Activated CD4-positive, alpha-beta T cell treated with anti-CD3 and anti-CD28 coated beads, Interleukin-2, Interleukin-6, amounts not matched to agents 100 ng/mL and 50 ng/mL, durations not matched to agents 16 hours and 8 hours (primary cell): ENCODE results near the gene ZSCAN1.
A peak's percentile ranks its signal among the peaks of the same experiment; 100 is the strongest.
"Not testable (repeated sequence)": the region's sequence is repeated elsewhere in the genome, so short reads cannot be mapped to it uniquely, and the experiment has no call there.

Experiments used
- DNase-seq: peaks from one replicate; pipeline ENCODE4 v3.0.0-alpha.2; 2020

Gene ZSCAN1

DNA sequence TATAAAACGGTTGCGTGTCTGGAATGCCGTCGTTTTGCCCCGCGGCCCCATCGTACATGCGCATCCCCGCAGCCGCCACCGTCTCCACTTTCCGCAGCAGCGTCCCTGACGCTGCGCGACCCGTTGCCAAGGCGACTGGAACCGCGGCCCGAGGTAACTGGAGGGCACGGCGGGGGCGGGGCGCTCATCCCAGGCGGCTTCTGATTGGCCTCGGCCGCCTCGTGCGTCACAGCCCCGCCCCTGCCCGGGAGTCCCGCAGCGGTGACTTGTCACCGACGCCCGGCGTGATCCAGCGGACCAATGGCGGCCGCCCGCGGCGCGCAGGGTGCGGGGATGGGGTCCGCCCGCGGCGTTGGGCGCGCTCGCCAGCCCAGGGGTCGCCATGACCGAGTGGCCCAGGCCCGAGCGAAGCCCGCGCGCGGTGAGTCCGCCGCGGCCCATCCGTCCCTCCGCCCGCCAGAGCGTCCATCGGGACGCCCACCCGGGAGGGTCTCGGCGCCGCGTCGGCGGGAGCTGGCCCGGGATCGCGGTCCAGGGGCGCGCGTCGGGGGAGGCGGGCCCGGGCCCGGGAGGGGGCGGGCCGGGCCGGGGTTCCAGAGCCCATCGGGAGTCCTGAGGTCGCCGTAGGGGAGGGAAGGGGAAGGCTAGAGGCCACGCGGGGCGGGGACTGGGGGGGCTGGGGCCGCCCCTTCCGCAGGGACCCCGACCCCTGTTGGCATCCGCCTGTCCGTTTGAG lies at the start of gene ZSCAN1:
ZSCAN1 (plus strand) TSS at position 285 of the 736 bp plus-strand sequence. CDS start 3,812 bp downstream, outside the sequence.
- DNase-seq, result no peak

GRCh38 chr19:57992841-57993240 lies 41.0 kb upstream of the ZSCAN1 start:
- no peak for DNase-seq

DNA sequence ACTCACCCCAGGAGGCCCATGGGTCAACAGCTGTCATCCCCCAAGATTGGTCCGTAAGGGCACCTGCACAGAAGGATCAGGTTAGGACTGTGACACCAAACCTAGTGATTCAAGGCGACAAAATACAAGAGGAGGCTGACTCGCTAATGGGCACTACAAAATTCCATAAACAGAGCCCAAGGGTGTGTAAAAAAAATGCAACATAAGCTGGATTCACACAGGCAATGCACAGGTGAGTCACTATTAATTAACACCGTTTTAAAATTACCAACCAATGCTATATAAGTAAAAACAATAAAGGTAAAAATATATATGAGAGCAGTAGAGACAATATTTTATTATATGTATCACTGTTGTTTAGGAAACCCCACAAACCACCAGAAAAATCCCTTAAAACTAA lies 33.1 kb upstream of the ZSCAN1 start:
- DNase-seq, result no peak

DNA sequence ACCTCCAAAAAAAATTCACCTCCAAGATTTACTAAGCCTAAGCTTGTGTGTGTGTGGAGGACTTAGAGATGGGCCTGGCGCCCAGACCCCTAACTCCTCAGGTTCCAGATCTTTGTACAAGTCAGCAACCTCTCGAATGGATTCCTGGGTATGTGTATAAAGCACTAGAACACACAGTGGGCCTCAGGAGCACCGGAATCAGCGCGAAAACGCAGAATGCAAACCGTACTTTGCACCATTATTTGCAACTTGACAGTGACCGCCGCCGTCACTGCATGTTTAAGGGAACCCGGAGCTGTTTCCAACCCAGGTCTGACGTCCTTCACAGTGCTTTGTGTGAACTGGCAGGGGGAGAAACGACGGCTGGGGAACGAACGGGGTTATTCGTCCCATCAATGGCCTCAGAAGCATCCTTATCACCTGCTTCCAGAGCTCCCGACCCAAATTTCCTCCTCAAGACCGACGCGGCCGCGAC lies 31.9 kb upstream of the ZSCAN1 start:
- peak; percentile 16 for DNase-seq

GRCh38 chr19:58002384-58003173 lies 31.2 kb upstream of the ZSCAN1 start, which contains the start of gene ZNF606:
ZNF606 (minus strand) TSS chr19:58002820; CDS start chr19:58001319, 1,501 bp downstream.
- peak; percentile 87 for DNase-seq

- no peak for DNase-seq
Measured at GRCh38 chr19:58003174-58003828, 30.5 kb upstream of the ZSCAN1 start.

- DNase-seq, result no peak
Measured at GRCh38 chr19:58007285-58007684, 26.5 kb upstream of the ZSCAN1 start.

DNA sequence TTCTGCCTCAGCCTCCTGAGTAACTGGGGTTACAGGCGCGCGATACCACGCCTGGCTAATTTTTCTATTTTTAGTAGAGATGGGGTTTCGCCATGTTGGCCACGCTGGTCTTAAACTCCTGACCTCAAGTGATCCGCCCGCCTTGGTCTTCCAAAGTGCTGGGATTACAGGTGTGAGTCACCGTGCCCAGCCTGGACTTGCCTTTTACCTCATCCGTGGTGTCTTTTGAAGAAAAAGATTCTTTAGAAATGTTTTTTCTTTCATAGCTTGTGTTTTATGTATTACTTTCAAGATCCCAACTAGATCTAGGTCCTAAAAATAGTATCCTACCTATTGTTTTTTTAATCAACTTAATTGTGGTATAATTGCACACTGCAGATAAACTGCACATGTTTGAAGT lies 24.9 kb upstream of the ZSCAN1 start:
- DNase-seq, result not testable (repeated sequence)

GRCh38 chr19:58009301-58009665 lies 24.5 kb upstream of the ZSCAN1 start:
- no peak for DNase-seq

- DNase-seq, result peak; percentile 61
Measured at GRCh38 chr19:58009666-58010301, 24.0 kb upstream of the ZSCAN1 start.

- DNase-seq, result no peak
Measured at GRCh38 chr19:58010507-58010906, 23.3 kb upstream of the ZSCAN1 start.

- DNase-seq, result no peak
Measured at GRCh38 chr19:58014141-58014540, 19.7 kb upstream of the ZSCAN1 start.

DNA sequence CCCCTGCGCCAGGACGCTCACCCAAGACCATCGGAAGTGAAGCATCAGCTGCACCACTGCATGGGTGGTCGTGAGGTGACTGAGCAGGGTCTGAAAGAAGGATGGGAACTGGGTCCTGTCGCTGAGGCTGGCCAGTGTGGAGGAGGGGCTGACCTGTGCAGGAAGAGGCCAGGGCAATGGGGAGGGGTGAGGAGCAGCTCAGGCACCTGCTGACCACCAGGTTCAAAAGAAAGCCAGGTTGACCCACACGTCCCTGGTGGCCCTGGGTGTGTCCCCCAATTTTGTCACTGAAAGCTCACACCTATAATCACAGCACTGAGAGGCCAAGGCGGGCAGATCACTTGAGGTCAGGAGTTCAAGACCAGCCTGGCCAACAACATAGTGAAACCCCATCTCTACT lies 13.7 kb upstream of the ZSCAN1 start:
- no peak for DNase-seq

DNA sequence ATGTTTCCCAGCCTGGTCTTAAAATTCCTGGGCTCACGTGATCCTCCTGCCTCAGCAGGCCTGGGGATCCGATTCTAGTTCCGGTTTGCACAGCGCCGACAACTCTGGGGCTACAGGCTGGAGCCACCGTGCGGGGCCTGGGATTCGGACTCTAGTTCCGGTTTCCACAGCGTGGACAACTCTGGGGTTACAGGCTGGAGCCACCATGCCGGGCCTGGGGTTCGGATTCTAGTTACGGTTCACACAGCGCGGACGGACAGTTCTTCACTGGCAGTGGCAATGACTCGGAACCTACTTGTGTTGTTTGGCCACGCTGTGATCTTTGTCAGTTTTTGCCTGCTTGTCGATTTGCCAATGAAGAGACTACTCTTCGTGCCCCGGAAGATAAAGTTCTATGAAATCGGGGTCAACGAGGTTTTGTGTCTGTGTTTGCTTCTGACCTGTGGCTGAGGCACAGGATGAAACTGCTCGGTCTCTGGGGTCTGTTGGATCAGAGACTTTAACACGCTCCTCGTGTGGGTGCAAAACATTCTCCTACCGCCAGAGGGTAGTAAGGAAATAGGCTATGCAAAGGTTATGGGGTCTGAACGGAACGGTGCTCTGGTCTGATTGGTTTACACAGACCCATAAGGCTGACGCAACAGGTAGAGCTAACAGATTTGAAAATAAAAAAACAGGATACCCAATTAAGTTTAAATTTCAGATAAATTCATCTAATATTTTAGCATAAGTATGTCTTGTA lies 12.1 kb upstream of the ZSCAN1 start:
- peak; percentile 22 for DNase-seq

DNA sequence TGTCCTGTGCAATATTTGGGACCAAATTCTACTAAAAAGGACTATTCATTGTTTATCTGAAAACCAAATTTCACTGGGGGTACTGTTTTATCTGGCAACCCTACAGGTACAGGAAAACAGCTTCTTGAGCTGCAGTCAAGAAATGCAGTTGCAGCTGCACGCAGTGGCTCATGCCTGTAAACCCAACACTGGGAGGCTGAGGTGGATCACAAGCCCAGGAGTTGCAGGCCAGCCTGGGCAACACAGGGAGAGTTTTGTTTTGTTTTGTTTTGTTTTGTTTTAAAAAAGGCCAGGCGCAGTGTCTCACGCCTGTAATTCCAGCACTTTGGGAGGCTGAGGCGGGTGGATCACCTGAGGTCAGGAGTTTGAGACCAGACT lies 11.6 kb upstream of the ZSCAN1 start:
- DNase-seq, result no peak

DNA sequence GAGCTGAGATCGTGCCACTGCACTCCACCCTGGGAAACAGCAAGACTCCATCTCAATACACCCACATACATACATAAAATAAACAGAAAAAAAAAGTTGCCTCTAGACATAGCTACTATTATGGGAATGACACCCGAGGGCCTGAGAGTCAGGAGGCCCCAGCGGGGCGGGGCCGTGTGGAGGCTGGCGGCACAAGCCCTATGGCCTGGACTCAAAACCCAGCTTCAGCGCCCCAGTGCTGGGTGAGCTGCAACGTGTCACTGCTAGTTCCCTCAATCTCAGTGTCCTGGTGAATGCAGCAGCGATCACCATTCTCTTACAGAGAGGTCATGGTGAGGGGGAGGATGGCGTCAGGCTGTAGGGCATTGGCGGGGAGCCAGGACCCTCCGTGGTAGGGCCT lies 9.2 kb upstream of the ZSCAN1 start:
- DNase-seq, result no peak

DNA sequence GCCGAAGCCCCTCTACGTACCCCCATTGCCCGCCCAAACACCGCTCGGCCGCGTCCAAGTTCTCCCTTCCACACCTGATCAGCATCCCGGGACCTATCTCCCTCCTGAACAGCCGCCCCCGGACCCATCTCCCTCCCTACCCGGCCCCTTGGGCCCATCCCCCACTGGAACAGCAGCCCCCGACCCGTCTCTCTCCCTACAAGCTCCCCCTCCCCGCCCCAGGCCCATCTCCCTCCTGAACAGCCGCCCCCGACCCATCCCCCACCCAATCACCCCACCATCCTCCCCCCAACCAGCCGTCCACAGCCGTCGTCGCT lies 610 bp downstream of the ZSCAN1 start:
- DNase-seq, result no peak

DNA sequence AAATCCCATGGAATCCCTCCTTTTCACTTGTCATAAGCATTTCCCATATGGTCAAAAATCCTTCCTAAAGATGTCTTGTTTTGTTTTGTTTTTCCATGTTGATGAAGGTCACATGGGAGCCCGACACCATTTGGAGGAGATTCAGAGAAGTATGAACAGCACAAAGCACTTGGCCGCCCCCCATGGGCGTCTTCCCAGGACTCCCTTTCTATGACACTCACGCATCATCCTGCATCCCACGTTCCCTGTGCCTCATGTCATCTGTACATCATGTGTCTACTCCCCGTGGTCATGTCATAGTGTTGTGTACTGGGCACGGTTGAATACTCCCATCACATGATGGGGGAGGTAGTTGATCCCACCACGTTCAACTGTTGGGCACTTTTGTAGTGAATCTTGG lies 2.0 kb downstream of the ZSCAN1 start:
- no peak for DNase-seq

DNA sequence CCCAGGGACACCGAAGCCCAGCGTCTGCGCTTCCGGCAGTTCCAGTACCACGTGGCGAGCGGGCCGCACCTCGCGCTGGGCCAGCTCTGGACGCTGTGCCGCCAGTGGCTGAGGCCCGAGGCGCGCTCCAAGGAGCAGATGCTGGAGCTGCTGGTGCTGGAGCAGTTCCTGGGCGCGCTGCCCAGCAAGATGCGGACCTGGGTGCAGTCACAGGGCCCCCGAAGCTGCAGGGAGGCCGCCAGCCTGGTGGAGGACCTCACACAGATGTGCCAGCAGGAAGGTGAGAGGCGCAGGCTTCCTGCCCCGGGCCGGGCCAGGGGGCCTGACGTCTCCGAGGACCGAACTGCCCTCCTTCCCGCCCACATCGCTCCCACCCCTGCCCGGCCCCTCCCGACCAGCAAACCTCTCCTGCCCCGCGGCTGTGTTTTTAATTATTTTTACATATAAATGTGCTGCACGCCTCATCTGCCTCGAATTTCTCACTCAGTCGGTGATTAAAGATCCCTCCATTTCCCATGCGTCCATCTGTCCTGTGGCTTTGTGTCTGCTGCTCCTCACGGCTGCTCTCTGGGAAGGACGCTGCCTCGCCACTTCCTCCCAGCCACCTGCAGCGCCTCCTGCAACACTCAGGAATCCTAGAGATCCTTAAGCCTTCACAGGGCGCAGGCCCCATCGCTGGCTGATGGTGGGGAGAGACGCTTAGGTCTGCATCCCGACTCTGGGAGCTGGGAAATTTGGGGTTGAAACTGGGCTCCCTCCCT lies 4.3 kb downstream of the ZSCAN1 start:
- DNase-seq, result no peak

GRCh38 chr19:58038688-58039204 lies 4.9 kb downstream of the ZSCAN1 start:
- DNase-seq, result no peak

- no peak for DNase-seq
Measured at GRCh38 chr19:58040751-58041525, 7.1 kb downstream of the ZSCAN1 start.
